CD4-positive, alpha-beta T cell (primary cell): Measurements from ENCODE around the gene POLRMT. TPM values are rescaled to one million over a fixed set of nuclear protein-coding genes. Genes with fewer than 3 reads are reported as not detected.
A peak's percentile ranks its signal among the peaks of the same experiment; 100 is the strongest.

Source experiments
- ATAC-seq: fragments of 200-7000 bp; cut with Tn5 transposase; one replicate; pipeline ENCODE4 v1.10.0; 2022; ENCODE audit warnings: mild to moderate bottlenecking; ENCODE audit not compliant: poor library complexity
- CTCF ChIA-PET: fragments of 350-600 bp; sonication (Branson Sonifier 250); formaldehyde crosslinking; loops from one replicate; lab custom pipeline; 2021; ENCODE audit warnings: antibody characterized with exemption, inconsistent platforms; lab: Charles Lee
- POLR2A ChIA-PET: fragments of 350-600 bp; sonication (Branson Sonifier 250); formaldehyde crosslinking; loops from one replicate; lab custom pipeline; 2021; ENCODE audit warnings: antibody characterized with exemption, inconsistent platforms; lab: Charles Lee
- DNase-seq, 14 experiments: peaks; one replicate each; pipeline ENCODE4 v3.0.0-alpha.2; 2013 to 2020; ENCODE audit warnings: mixed read lengths in 2 of 14
- H3K27ac ChIP-seq, 2 donors: one replicate each; pipeline versions ENCODE4 v1.5.1 to v1.7.0; 2013; ENCODE audit warnings: low read length in 2 of 2, low read depth in 1 of 2, mild to moderate bottlenecking in 1 of 2
- H3K27me3 ChIP-seq, 2 experiments: 1 replicate in 1 of 2; 2 replicates in 1 of 2; pipeline versions ENCODE4 v1.6.1 to v1.7.0; 2013; ENCODE audit warnings: low read length in 2 of 2, control low read depth in 1 of 2, mild to moderate bottlenecking in 1 of 2, moderate library complexity in 1 of 2; ENCODE audit not compliant: insufficient read depth in 2 of 2, control insufficient read depth in 1 of 2
- H3K36me3 ChIP-seq: one replicate; pipeline ENCODE4 v1.6.1; 2013; ENCODE audit warnings: low read length, control low read depth; ENCODE audit not compliant: insufficient read depth
- H3K4me1 ChIP-seq: one replicate; pipeline ENCODE4 v1.6.1; 2013; ENCODE audit warnings: low read length, control low read depth; ENCODE audit not compliant: insufficient read depth
- H3K4me3 ChIP-seq: one replicate; pipeline ENCODE4 v1.5.1; 2013; ENCODE audit warnings: mild to moderate bottlenecking, low read length, moderate library complexity
- H3K9me3 ChIP-seq, 2 experiments: 1 replicate in 1 of 2; 2 replicates in 1 of 2; pipeline versions ENCODE4 v1.6.1 to v1.7.0; 2013; ENCODE audit warnings: low read length in 2 of 2, mild to moderate bottlenecking in 2 of 2, control low read depth in 1 of 2, moderate library complexity in 1 of 2; ENCODE audit not compliant: control insufficient read depth in 1 of 2, insufficient read depth in 1 of 2
- H3K27ac Mint-ChIP-seq: one replicate; pipeline ENCODE4 v1.8.0; 2020; ENCODE audit warnings: mixed read lengths
- H3K27me3 Mint-ChIP-seq: one replicate; pipeline ENCODE4 v1.8.0; 2021; ENCODE audit warnings: mixed read lengths
- H3K36me3 Mint-ChIP-seq: one replicate; pipeline ENCODE4 v1.8.0; 2021; ENCODE audit warnings: low read depth, mixed read lengths
- H3K4me1 Mint-ChIP-seq: one replicate; pipeline ENCODE4 v1.8.0; 2021; ENCODE audit warnings: low read depth, mixed read lengths
- H3K4me3 Mint-ChIP-seq: one replicate; pipeline ENCODE4 v1.8.0; 2020; ENCODE audit warnings: mild to moderate bottlenecking, mixed read lengths
- H3K9me3 Mint-ChIP-seq: one replicate; pipeline ENCODE4 v1.8.0; 2020; ENCODE audit warnings: mixed read lengths
- CTCF ChIP-seq: fragments of 200-600 bp; IDR thresholded peaks from one replicate; pipeline ENCODE4 v1.8.0; 2022; ENCODE audit warnings: antibody characterized with exemption, mild to moderate bottlenecking
- intact Hi-C, 2 experiments: fragments of 100-400 bp; cut with DNase I in 1 of 2; cut with micrococcal nuclease in 1 of 2; formaldehyde crosslinking; loops; one replicate each; pipeline versions ENCODE4 v1.15.1 to v1.9.0; 2023 to 2025; cut with DNase I, micrococcal nuclease
- total RNA-seq, 174 experiments: library from RNA in 2 of 174; stranded (reverse) in 2 of 174; gene quantifications; one replicate each; pipeline ENCODE4 v1.2.3 and lab custom pipeline; 2021 to 2026

Gene POLRMT
- total RNA-seq, 2 experiments from 2014 or later: 54.4 to 56.2 TPM

- H3K9me3 Mint-ChIP-seq: no peaks in the 10 kb centered on the region
- TF ChIP-seq CTCF: no peak
These were observed 62.3 kb downstream of the POLRMT start for GRCh38 chr19:570937-571565.

GRCh38 chr19:570251-570686, 63.1 kb downstream of the POLRMT start:
- intact Hi-C loops: loop anchor here (5.0 kb wide), 5 partner anchors 62 to 837 kb away; partner anchors contain the start of genes DAZAP1 (in 1 of the 2), POLRMT (in 1 of the 2), RNF126 (in 1 of the 2) and TPGS1 (in 1 of the 2)
- peak overlapping the region; percentile 85 for H3K27ac Mint-ChIP-seq
- H3K9me3 ChIP-seq: no peaks in the 10 kb centered on the region
- peaks cover 40% of the 10 kb centered on the region for H3K4me1 ChIP-seq
- H3K27me3 ChIP-seq: no peaks in the 10 kb centered on the region
- H3K4me1 Mint-ChIP-seq: peaks cover 40% of the 10 kb centered on the region
- H3K36me3 Mint-ChIP-seq: peaks cover 14% of the 10 kb centered on the region
- H3K9me3 Mint-ChIP-seq: no peaks in the 10 kb centered on the region
- DNase-seq: peak in 1 of 14 experiments; percentile 56
- H3K27ac ChIP-seq: no peak overlapping the region
- ChIA-PET CTCF (no interaction called here), POLR2A (interaction anchor here (1.1 to 2.2 kb wide), 2 partner anchors 38 to 59 kb away, joined by 3 to 15 read pairs; no protein-coding TSS in a partner anchor)
- H3K27me3 Mint-ChIP-seq: no peaks in the 10 kb centered on the region
- no peaks in the 10 kb centered on the region for H3K36me3 ChIP-seq
- no peak for ATAC-seq
- no peak overlapping the region for H3K4me3 ChIP-seq
- TF ChIP-seq CTCF: no peak
- peak overlapping the region; percentile 56 for H3K4me3 Mint-ChIP-seq

More at GRCh38 chr19:570937-571565, 62.3 kb downstream of the POLRMT start:
- ATAC-seq (peak; percentile 40), DNase-seq (peak; percentile 27 to 86 (median 51))
- Mint-ChIP-seq H3K27ac (peak overlapping the region; percentile 95), H3K4me3 (peak overlapping the region; percentile 99), H3K4me1 (peaks cover 40% of the 10 kb centered on the region), H3K36me3 (peaks cover 14% of the 10 kb centered on the region), H3K27me3 (no peaks in the 10 kb centered on the region)
- POLR2A ChIA-PET: interaction anchor here (1.2 to 2.2 kb wide), 3 partner anchors 13 to 60 kb away, joined by 6 to 15 read pairs (median 9); partner anchors contain the start of gene CDC34
- Histone ChIP-seq H3K9me3 (no peaks in the 10 kb centered on the region), H3K4me1 (peaks cover 48% of the 10 kb centered on the region), H3K27ac (peak overlapping the region; percentile 69 to 87), H3K36me3 (no peaks in the 10 kb centered on the region), H3K4me3 (peak overlapping the region; percentile 94), H3K27me3 (no peaks in the 10 kb centered on the region)
- CTCF ChIA-PET: interaction anchor here (0.9 to 2.2 kb wide), 3 partner anchors 13 to 60 kb away, joined by 4 to 14 read pairs (median 5); no protein-coding TSS in a partner anchor
- intact Hi-C loops: loop anchor here (1.0 to 5.0 kb wide), 6 partner anchors 38 to 836 kb away; partner anchors contain the start of genes DAZAP1 (in 1 of the 2), POLRMT (in 1 of the 2), RNF126 (in 1 of the 2) and TPGS1 (in 1 of the 2)

- H3K9me3 ChIP-seq: no peaks in the 10 kb centered on the region
- H3K4me3 ChIP-seq: no peak overlapping the region
- ATAC-seq (no peak), DNase-seq (peak in 1 of 14 experiments; percentile 39)
- H3K27me3 Mint-ChIP-seq: no peaks in the 10 kb centered on the region
- H3K9me3 Mint-ChIP-seq: no peaks in the 10 kb centered on the region
- H3K27me3 ChIP-seq: no peaks in the 10 kb centered on the region
- intact Hi-C loops: no loop called here
- CTCF ChIA-PET: interaction anchor here (1.8 kb wide), 1 partner anchor 57 kb away, joined by 9 read pairs; no protein-coding TSS in a partner anchor
- POLR2A ChIA-PET: no interaction called here
- H3K27ac ChIP-seq: no peak overlapping the region
- peaks cover 22% of the 10 kb centered on the region for H3K4me1 Mint-ChIP-seq
- H3K4me1 ChIP-seq: peaks cover 16% of the 10 kb centered on the region
- H3K4me3 Mint-ChIP-seq: peak overlapping the region; percentile 12
- no peaks in the 10 kb centered on the region for H3K36me3 ChIP-seq
- H3K36me3 Mint-ChIP-seq: peaks cover 12% of the 10 kb centered on the region
- TF ChIP-seq CTCF: no peak
- H3K27ac Mint-ChIP-seq: no peak overlapping the region
These were observed 65.9 kb downstream of the POLRMT start for GRCh38 chr19:567296-567900.

Other genes starting within 250 kb of the POLRMT start
- not detected for gene C2CD4C, start 224.4 kb downstream of the POLRMT start, total RNA-seq
- gene SHC2, start 172.5 kb downstream of the POLRMT start, total RNA-seq: under 1 TPM; 0.36 to 0.42 TPM
- under 1 TPM; 0.20 to 0.91 TPM for gene MADCAM1, start 137.1 kb downstream of the POLRMT start, total RNA-seq
- 10 to 100 TPM; 17.2 to 18.2 TPM for gene TPGS1, start 126.0 kb downstream of the POLRMT start, total RNA-seq
- 10 to 100 TPM; 38.5 to 43.4 TPM for gene CDC34, start 101.8 kb downstream of the POLRMT start, total RNA-seq
- 10 to 100 TPM; 41.6 to 46.3 TPM for gene GZMM, start 89.5 kb downstream of the POLRMT start, total RNA-seq
- 10 to 100 TPM; 68.7 to 71.6 TPM for gene BSG, start 60.9 kb downstream of the POLRMT start, total RNA-seq
- gene HCN2, start 43.7 kb downstream of the POLRMT start, total RNA-seq: 1 to 10 TPM; 2.1 TPM
- under 1 TPM; 0.42 to 0.49 TPM for gene FGF22, start 6.3 kb upstream of the POLRMT start, total RNA-seq
- 100 to 1,000 TPM; 112 to 119 TPM for gene RNF126, start 29.7 kb upstream of the POLRMT start, total RNA-seq
- 1 to 10 TPM; 2.2 to 3.4 TPM for gene FSTL3, start 42.9 kb upstream of the POLRMT start, total RNA-seq
- gene PRSS57, start 61.9 kb upstream of the POLRMT start, total RNA-seq: not detected
- not detected for gene PALM, start 75.4 kb upstream of the POLRMT start, total RNA-seq
- not detected for gene MISP, start 117.6 kb upstream of the POLRMT start, total RNA-seq
- 100 to 1,000 TPM; 246 to 252 TPM for gene PTBP1, start 163.9 kb upstream of the POLRMT start, total RNA-seq
- gene PLPPR3, start 188.4 kb upstream of the POLRMT start, total RNA-seq: not detected
- gene AZU1, start 194.3 kb upstream of the POLRMT start, total RNA-seq: under 1 TPM; 0.47 to 0.49 TPM
- not detected for gene PRTN3, start 207.5 kb upstream of the POLRMT start, total RNA-seq
- gene ELANE, start 218.8 kb upstream of the POLRMT start, total RNA-seq: not detected
- gene CFD, start 226.1 kb upstream of the POLRMT start, total RNA-seq: 1 to 10 TPM; 2.3 to 2.9 TPM